ENCODE measurements around the gene SELENOP. TPM values are rescaled to one million over a fixed set of nuclear protein-coding genes. Genes with fewer than 3 reads are reported as not detected.

The SELENOP gene
- total RNA-seq, 1 experiment from 2014 or later, result not detected

DNA sequence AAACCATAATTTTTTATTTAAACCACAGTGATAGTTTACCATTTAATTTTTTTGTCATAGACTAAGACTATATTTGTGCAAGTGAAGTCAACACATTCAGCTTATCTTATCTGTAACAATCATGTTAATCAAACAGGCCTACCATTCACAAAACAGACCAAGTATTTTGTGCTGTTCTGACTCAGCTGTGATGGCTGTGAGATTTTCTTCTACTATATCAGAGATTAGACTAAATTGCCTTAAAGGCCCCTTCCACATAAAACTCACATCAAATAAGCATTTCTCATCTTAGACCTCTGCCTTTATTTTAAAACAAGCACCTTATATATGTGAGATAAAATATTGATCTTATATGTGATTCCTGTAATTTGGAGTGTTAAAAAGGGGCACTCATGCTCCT is 41.7 kb downstream of the SELENOP start:
- H3K27me3 ChIP-seq (ENCODE audit: low read length), result no peaks in the 10 kb centered on the region
- peaks cover 4% of the 10 kb centered on the region; the same call in 1 of the 2 replicates for H3K79me2 ChIP-seq (ENCODE audit: low read length)
- no peak overlapping the region for H3K4me3 ChIP-seq (ENCODE audit: low read length)
- no peak for DNase-seq
- no peak overlapping the region for H3K4me2 ChIP-seq (ENCODE audit: low read depth, low read length, poor library complexity, severe bottlenecking)
- H3K27ac ChIP-seq (ENCODE audit: low read length), result no peak overlapping the region
- H3K4me1 ChIP-seq (ENCODE audit: low read length), result no peaks in the 10 kb centered on the region
- H2AFZ ChIP-seq (ENCODE audit: low read length), result no peak overlapping the region
- H3K36me3 ChIP-seq (ENCODE audit: insufficient read depth, low read length), result no peaks in the 10 kb centered on the region; the same call in 1 of the 2 replicates
- H4K20me1 ChIP-seq (ENCODE audit: insufficient read depth, low read depth, low read length), result no peaks in the 10 kb centered on the region
- H3K9ac ChIP-seq (ENCODE audit: low read length), result no peak overlapping the region
- no peaks in the 10 kb centered on the region for H3K9me2 ChIP-seq (replicated peaks; ENCODE audit: insufficient read depth, low read length)
- no peaks in the 10 kb centered on the region for H3K9me3 ChIP-seq (ENCODE audit: low read length)

DNA sequence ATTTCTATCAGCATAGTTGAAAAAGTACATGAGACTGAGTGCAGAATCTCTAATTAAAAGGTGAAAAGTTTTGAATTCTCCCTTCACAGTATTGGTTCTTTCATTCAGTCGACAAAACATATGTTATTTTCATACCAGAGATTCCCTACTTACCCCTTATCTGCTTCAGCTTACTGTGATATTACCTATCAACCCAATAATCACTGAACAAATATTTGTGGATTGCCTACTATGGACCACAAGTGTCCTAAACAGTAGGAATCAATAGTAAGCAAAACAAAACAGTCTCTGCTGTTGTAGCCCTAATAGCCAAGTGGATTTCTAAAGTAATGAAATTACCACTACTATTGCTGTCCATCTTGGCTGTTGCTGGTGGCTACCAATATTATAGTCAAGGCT is 43.6 kb downstream of the SELENOP start:
- no peak overlapping the region for H3K9ac ChIP-seq (ENCODE audit: low read length)
- no peaks in the 10 kb centered on the region for H3K27me3 ChIP-seq (ENCODE audit: low read length)

DNA sequence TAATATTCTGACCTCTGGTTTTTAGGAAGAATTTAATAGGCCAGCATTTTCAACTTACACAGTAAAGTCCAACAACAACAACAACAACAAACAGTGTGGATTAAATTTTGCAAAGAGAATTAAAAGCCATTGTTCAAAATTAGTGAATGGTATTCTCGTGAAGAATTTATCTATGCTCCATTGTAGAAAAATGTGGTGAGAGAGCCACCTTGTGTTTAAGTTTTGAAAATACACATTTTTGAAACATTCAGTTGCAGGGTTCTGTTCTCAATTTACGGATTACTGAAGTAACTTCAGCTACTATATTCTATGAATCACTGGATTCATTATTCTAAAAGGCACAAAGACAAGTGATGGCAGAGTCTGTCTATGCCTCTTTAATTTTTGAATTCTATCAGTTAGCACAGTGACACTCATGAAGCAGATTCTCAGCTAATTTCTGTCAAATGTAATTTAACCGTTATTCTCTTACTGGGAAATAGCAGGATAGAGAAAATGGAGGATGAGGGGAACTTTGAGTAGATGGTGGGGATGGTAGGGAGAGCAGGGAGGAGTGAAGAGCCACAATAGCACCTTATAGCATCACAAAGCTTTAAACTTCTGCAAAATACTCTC is 44.1 kb downstream of the SELENOP start:
- peak; percentile 73 for DNase-seq
- no peaks in the 10 kb centered on the region for H3K4me1 ChIP-seq (ENCODE audit: low read length)
- no peak overlapping the region for H2AFZ ChIP-seq (ENCODE audit: low read length)
- H3K9ac ChIP-seq (ENCODE audit: low read length), result no peak overlapping the region
- no peaks in the 10 kb centered on the region; the same call in 1 of the 2 replicates for H3K36me3 ChIP-seq (ENCODE audit: insufficient read depth, low read length)
- H4K20me1 ChIP-seq (ENCODE audit: insufficient read depth, low read depth, low read length), result no peaks in the 10 kb centered on the region
- H3K4me2 ChIP-seq (ENCODE audit: low read depth, low read length, poor library complexity, severe bottlenecking), result no peak overlapping the region
- peaks cover 4% of the 10 kb centered on the region; the same call in 1 of the 2 replicates for H3K79me2 ChIP-seq (ENCODE audit: low read length)
- no peaks in the 10 kb centered on the region for H3K9me2 ChIP-seq (replicated peaks; ENCODE audit: insufficient read depth, low read length)
- H3K4me3 ChIP-seq (ENCODE audit: low read length), result no peak overlapping the region
- H3K9me3 ChIP-seq (ENCODE audit: low read length), result no peaks in the 10 kb centered on the region
- H3K27me3 ChIP-seq (ENCODE audit: low read length), result no peaks in the 10 kb centered on the region
- no peak overlapping the region for H3K27ac ChIP-seq (ENCODE audit: low read length)

More for the DNA sequence above, 43.6 kb downstream of the SELENOP start:
- H3K79me2 ChIP-seq (ENCODE audit: low read length), result peaks cover 4% of the 10 kb centered on the region; the same call in 1 of the 2 replicates
- H3K9me3 ChIP-seq (ENCODE audit: low read length), result no peaks in the 10 kb centered on the region
- no peak overlapping the region for H3K4me3 ChIP-seq (ENCODE audit: low read length)
- H3K4me2 ChIP-seq (ENCODE audit: low read depth, low read length, poor library complexity, severe bottlenecking), result no peak overlapping the region
- DNase-seq, result no peak
- no peaks in the 10 kb centered on the region for H3K9me2 ChIP-seq (replicated peaks; ENCODE audit: insufficient read depth, low read length)
- H3K36me3 ChIP-seq (ENCODE audit: insufficient read depth, low read length), result no peaks in the 10 kb centered on the region; the same call in 1 of the 2 replicates
- H3K27ac ChIP-seq (ENCODE audit: low read length), result no peak overlapping the region
- no peaks in the 10 kb centered on the region for H3K4me1 ChIP-seq (ENCODE audit: low read length)
- no peaks in the 10 kb centered on the region for H4K20me1 ChIP-seq (ENCODE audit: insufficient read depth, low read depth, low read length)
- H2AFZ ChIP-seq (ENCODE audit: low read length), result no peak overlapping the region

DNA sequence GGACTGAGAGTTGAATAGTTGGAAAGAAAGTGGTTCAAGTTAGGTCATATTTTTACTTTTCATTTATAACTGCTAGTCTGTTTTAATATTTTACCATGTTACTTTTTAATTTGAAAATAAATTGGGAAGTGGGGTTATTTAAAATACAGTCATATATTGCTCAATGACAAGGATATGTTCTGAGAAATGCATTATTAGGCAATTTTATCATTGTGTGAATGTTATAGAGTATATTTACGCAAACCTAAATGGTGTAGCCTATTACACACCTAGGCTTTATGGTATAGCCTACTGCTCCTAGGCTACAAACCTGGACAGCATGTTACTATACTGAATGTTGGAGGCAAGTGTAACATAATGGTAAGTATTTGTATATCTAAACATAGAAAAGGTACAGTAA is 49.9 kb downstream of the SELENOP start:
- H3K79me2 ChIP-seq (ENCODE audit: low read length), result peaks cover 21% of the 10 kb centered on the region
- H3K36me3 ChIP-seq (ENCODE audit: insufficient read depth, low read length), result no peaks in the 10 kb centered on the region
- no peak overlapping the region for H3K4me2 ChIP-seq (ENCODE audit: low read depth, low read length, poor library complexity, severe bottlenecking)
- H3K27me3 ChIP-seq (ENCODE audit: low read length), result no peaks in the 10 kb centered on the region
- peaks cover 11% of the 10 kb centered on the region for H3K4me1 ChIP-seq (ENCODE audit: low read length)
- H3K9me3 ChIP-seq (ENCODE audit: low read length), result no peaks in the 10 kb centered on the region
- H3K9me2 ChIP-seq (replicated peaks; ENCODE audit: insufficient read depth, low read length), result no peaks in the 10 kb centered on the region
- H3K4me3 ChIP-seq (ENCODE audit: low read length), result no peak overlapping the region
- no peak overlapping the region for H2AFZ ChIP-seq (ENCODE audit: low read length)
- H3K27ac ChIP-seq (ENCODE audit: low read length), result no peak overlapping the region
- no peaks in the 10 kb centered on the region for H4K20me1 ChIP-seq (ENCODE audit: insufficient read depth, low read depth, low read length)
- DNase-seq, result no peak
- H3K9ac ChIP-seq (ENCODE audit: low read length), result no peak overlapping the region

DNA sequence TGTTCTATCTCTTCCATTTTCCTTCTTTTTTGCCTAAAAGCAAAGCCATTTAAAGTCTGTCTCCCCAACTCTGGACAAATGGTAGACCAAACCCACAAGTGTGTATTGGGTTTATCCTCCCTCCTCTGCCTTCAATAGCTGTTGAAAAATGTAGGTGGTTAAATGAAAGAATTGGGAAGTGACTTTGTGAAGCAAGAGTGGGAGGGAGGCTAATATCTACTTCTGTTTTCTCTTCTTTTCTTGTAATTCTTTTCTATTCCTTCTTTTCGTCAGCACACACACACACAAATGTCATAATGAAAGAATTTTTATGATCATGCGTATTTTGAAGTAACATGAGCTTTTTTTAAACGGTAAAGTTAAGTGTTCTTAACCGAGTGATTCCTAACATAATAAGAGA is 51.3 kb downstream of the SELENOP start:
- H3K4me2 ChIP-seq (ENCODE audit: low read depth, low read length, poor library complexity, severe bottlenecking), result no peak overlapping the region
- H3K9ac ChIP-seq (ENCODE audit: low read length), result no peak overlapping the region
- H3K27me3 ChIP-seq (ENCODE audit: low read length), result no peaks in the 10 kb centered on the region
- H3K4me3 ChIP-seq (ENCODE audit: low read length), result no peak overlapping the region
- H3K27ac ChIP-seq (ENCODE audit: low read length), result no peak overlapping the region
- no peaks in the 10 kb centered on the region for H3K9me3 ChIP-seq (ENCODE audit: low read length)
- H3K36me3 ChIP-seq (ENCODE audit: insufficient read depth, low read length), result no peaks in the 10 kb centered on the region
- no peak for DNase-seq
- H3K9me2 ChIP-seq (replicated peaks; ENCODE audit: insufficient read depth, low read length), result no peaks in the 10 kb centered on the region
- H2AFZ ChIP-seq (ENCODE audit: low read length), result no peak overlapping the region
- no peaks in the 10 kb centered on the region for H4K20me1 ChIP-seq (ENCODE audit: insufficient read depth, low read depth, low read length)
- peaks cover 22% of the 10 kb centered on the region for H3K79me2 ChIP-seq (ENCODE audit: low read length)
- H3K4me1 ChIP-seq (ENCODE audit: low read length), result peaks cover 14% of the 10 kb centered on the region

DNA sequence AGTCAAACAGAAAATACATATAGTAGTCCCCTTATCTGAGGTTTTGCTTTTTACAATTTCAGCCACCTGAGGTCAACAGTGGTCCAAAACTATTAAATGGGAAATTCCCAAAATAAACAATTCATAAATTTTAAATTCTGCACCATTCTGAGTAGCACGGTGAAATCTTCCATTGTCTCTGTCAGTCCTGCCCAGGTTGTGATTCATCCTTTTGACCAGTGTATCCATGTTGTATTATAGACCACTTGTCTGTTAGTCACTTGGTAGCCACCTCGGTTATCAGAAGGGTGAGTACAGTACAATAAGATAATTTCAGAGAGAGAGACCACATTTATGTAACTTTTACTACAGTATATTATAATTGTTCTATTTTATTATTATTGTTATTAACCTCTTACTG is 52.2 kb downstream of the SELENOP start:
- Histone ChIP-seq H3K79me2 (ENCODE audit: low read length) (peaks cover 22% of the 10 kb centered on the region), H3K27me3 (ENCODE audit: low read length) (no peaks in the 10 kb centered on the region), H4K20me1 (ENCODE audit: insufficient read depth, low read depth, low read length) (no peaks in the 10 kb centered on the region), H3K9me3 (ENCODE audit: low read length) (no peaks in the 10 kb centered on the region), H3K4me2 (ENCODE audit: low read depth, low read length, poor library complexity, severe bottlenecking) (no peak overlapping the region), H3K4me3 (ENCODE audit: low read length) (no peak overlapping the region), H3K36me3 (ENCODE audit: insufficient read depth, low read length) (no peaks in the 10 kb centered on the region), H3K9me2 (replicated peaks; ENCODE audit: insufficient read depth, low read length) (no peaks in the 10 kb centered on the region), H2AFZ (ENCODE audit: low read length) (no peak overlapping the region), H3K4me1 (ENCODE audit: low read length) (peaks cover 14% of the 10 kb centered on the region), H3K9ac (ENCODE audit: low read length) (no peak overlapping the region), H3K27ac (ENCODE audit: low read length) (no peak overlapping the region)
- no peak for DNase-seq

DNA sequence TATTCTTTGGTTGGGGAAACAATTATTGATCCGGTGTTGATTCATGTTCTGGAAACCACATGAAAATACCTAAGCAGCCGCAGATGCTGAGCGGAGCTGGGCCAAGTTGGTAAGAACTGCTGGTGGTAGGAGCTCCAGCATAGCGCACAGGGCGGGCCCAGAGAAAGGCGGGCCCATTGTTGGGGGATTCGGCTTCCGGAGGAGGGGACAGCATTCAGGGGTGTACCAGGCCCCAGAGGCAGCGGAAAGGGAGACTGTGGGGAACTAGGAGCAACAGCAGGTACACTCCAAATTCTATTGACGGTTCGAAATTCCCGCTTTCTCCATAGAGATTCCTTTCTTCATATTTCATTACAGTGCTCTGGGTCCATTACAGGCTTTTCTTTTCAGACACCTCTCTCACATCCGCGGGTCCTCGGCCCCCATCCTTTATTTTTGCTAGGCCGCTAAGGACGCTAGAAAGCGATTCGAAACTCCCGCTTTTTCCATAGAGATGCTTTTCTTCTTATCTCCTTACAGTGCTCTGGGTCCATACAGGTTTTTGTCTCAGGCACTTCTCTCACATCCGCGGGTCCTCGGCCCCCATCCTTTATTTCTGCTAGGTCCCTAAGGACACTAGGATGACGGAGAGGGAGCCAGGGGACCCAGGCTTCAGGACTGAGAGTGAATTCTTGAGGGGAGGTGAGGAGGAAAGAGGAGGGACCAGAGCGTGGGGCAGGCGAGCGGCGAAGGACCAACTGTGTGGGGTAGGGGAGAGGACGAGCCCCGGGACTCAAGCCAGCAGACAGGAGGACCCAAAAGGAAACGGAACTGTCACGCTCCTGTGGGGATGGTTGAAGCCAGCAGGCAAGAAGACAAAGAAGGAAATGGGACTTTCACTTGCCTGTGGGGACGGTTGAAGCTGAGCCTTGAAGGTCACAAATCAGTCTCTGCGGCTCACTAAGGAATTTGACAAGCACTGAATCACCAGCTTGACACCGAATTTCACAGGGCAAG is 54.8 kb downstream of the SELENOP start, which contains the start of gene CCDC152:
CCDC152 (plus strand) TSS at position 213 of the 996 bp plus-strand sequence. CDS start 2,304 bp downstream, outside the sequence.
- no peaks in the 10 kb centered on the region for H3K36me3 ChIP-seq (ENCODE audit: insufficient read depth, low read length)
- H3K27ac ChIP-seq (ENCODE audit: low read length), result no peak within 1 kb of the TSS
- peak within 1 kb of the TSS; percentile 69 for H3K4me2 ChIP-seq (ENCODE audit: low read depth, low read length, poor library complexity, severe bottlenecking)
- peak within 1 kb of the TSS; percentile 77 for H3K4me3 ChIP-seq (ENCODE audit: low read length)
- H3K4me1 ChIP-seq (ENCODE audit: low read length), result peaks cover 14% of the 10 kb centered on the region
- peak within 1 kb of the TSS; percentile 89 for H2AFZ ChIP-seq (ENCODE audit: low read length)
- no peaks in the 10 kb centered on the region for H3K9me3 ChIP-seq (ENCODE audit: low read length)
- DNase-seq, result peak; percentile 88
- H3K9me2 ChIP-seq (replicated peaks; ENCODE audit: insufficient read depth, low read length), result no peaks in the 10 kb centered on the region
- H3K79me2 ChIP-seq (ENCODE audit: low read length), result peaks cover 22% of the 10 kb centered on the region
- H3K27me3 ChIP-seq (ENCODE audit: low read length), result no peaks in the 10 kb centered on the region
- no peaks in the 10 kb centered on the region for H4K20me1 ChIP-seq (ENCODE audit: insufficient read depth, low read depth, low read length)
- H3K9ac ChIP-seq (ENCODE audit: low read length), result peak within 1 kb of the TSS; percentile 77

DNA sequence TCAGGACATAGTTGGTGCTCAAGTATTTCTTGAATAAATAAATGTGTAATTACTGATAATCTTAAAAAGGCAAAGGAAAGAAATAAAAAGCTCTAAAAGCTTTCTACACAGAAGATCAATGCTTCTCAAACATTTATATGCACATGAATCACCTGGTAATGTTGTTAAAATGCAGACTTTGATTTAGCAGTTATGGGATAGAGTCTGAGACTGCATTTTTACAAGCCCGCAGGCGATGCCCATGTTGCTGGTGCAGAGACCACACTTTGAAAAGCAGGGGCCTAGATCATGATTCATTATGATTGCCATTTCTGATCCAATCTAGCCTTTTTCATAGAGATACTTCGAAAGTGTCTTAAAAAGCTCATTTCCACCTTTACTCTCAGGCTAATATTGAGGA is 58.6 kb downstream of the SELENOP start:
- no peaks in the 10 kb centered on the region for H4K20me1 ChIP-seq (ENCODE audit: insufficient read depth, low read depth, low read length)
- no peak for DNase-seq
- no peak overlapping the region for H3K27ac ChIP-seq (ENCODE audit: low read length)
- H3K9me2 ChIP-seq (replicated peaks; ENCODE audit: insufficient read depth, low read length), result no peaks in the 10 kb centered on the region
- no peak overlapping the region for H2AFZ ChIP-seq (ENCODE audit: low read length)
- peaks cover 10% of the 10 kb centered on the region for H3K4me1 ChIP-seq (ENCODE audit: low read length)
- peaks cover 13% of the 10 kb centered on the region for H3K79me2 ChIP-seq (ENCODE audit: low read length)
- H3K4me2 ChIP-seq (ENCODE audit: low read depth, low read length, poor library complexity, severe bottlenecking), result no peak overlapping the region
- no peak overlapping the region for H3K4me3 ChIP-seq (ENCODE audit: low read length)
- no peaks in the 10 kb centered on the region for H3K9me3 ChIP-seq (ENCODE audit: low read length)
- no peaks in the 10 kb centered on the region for H3K36me3 ChIP-seq (ENCODE audit: insufficient read depth, low read length)
- no peaks in the 10 kb centered on the region; the same call in 1 of the 2 replicates for H3K27me3 ChIP-seq (ENCODE audit: low read length)
- no peak overlapping the region for H3K9ac ChIP-seq (ENCODE audit: low read length)
